Keratinocyte (primary cell): ENCODE measurements around the gene MVP. TPM values are rescaled to one million over a fixed set of nuclear protein-coding genes. Genes with fewer than 3 reads are reported as not detected.
"Not testable (repeated sequence)": the region's sequence is repeated elsewhere in the genome, so short reads cannot be mapped to it uniquely, and the experiment has no call there.

ENCODE experiments used
- DNase-seq: peaks from one replicate; pipeline ENCODE4 v3.0.0-alpha.2; 2011; ENCODE audit warnings: low read depth, missing footprints, low spot score
- FAIRE-seq: peaks from 2 replicates; lab custom pipeline; 2011; peaks lifted over from hg19 to GRCh38; lab: Jason Lieb, UNC
- H2AFZ ChIP-seq: 2 replicates; pipeline ENCODE4 v1.6.0; 2012; ENCODE audit warnings: low read length, control low read depth, inconsistent platforms; ENCODE audit not compliant: control insufficient read depth
- H3K27ac ChIP-seq: 2 replicates; pipeline ENCODE4 v1.5.1; 2011; ENCODE audit warnings: low read length; ENCODE audit not compliant: control insufficient read depth, insufficient read depth
- H3K27me3 ChIP-seq: 3 replicates; pipeline ENCODE4 v1.6.0; 2011; ENCODE audit warnings: low read length; ENCODE audit not compliant: control insufficient read depth, insufficient read depth; ENCODE audit errors: extremely low read depth
- H3K36me3 ChIP-seq, 2 experiments: 2 replicates in 1 of 2; 3 replicates in 1 of 2; pipeline ENCODE4 v1.5.1; 2011; ENCODE audit warnings: low read length in 2 of 2, mild to moderate bottlenecking in 1 of 2; ENCODE audit not compliant: control insufficient read depth in 2 of 2, insufficient read depth in 2 of 2; ENCODE audit errors: extremely low read depth in 1 of 2
- H3K4me1 ChIP-seq: 3 replicates; pipeline ENCODE4 v1.5.1; 2011; ENCODE audit warnings: low read length; ENCODE audit not compliant: control insufficient read depth, insufficient read depth; ENCODE audit errors: extremely low read depth
- H3K4me2 ChIP-seq: 3 replicates; pipeline ENCODE4 v1.6.0; 2011; ENCODE audit warnings: low read depth, low read length; ENCODE audit not compliant: control insufficient read depth, insufficient read depth; ENCODE audit errors: extremely low read depth
- H3K4me3 ChIP-seq, 3 experiments: fragments of 200-600 bp in 1 of 3; sonication (generic) in 1 of 3; 2 replicates in 2 of 3; 3 replicates in 1 of 3; pipeline ENCODE4 v1.5.1; 2011 to 2016; ENCODE audit warnings: low read length in 3 of 3, mild to moderate bottlenecking in 3 of 3, control low read depth in 2 of 3, inconsistent platforms in 1 of 3, low read depth in 1 of 3, mixed read lengths in 1 of 3, mixed run types in 1 of 3, moderate library complexity in 1 of 3; ENCODE audit not compliant: control insufficient read depth in 2 of 3, insufficient read depth in 2 of 3; ENCODE audit errors: extremely low read depth in 1 of 3
- H3K79me2 ChIP-seq: 2 replicates; pipeline ENCODE4 v1.6.0; 2012; ENCODE audit warnings: low read length; ENCODE audit not compliant: control insufficient read depth, insufficient read depth
- H3K9ac ChIP-seq: 3 replicates; pipeline ENCODE4 v1.6.0; 2011; ENCODE audit warnings: low read length; ENCODE audit not compliant: control insufficient read depth, insufficient read depth; ENCODE audit errors: extremely low read depth
- H3K9me1 ChIP-seq: 3 replicates; pipeline ENCODE4 v1.6.0; 2011; ENCODE audit warnings: low read length; ENCODE audit not compliant: control insufficient read depth, insufficient read depth; ENCODE audit errors: extremely low read depth
- H3K9me3 ChIP-seq: 2 replicates; pipeline ENCODE4 v1.5.1; 2012; ENCODE audit warnings: low read depth, low read length; ENCODE audit not compliant: control insufficient read depth
- H4K20me1 ChIP-seq: 3 replicates; pipeline ENCODE4 v1.6.0; 2011; ENCODE audit warnings: low read length; ENCODE audit not compliant: control insufficient read depth, insufficient read depth; ENCODE audit errors: extremely low read depth
- CTCF ChIP-seq, 3 experiments: IDR thresholded peaks in 1 of 3; conservative IDR thresholded peaks in 1 of 3; optimal IDR thresholded peaks in 1 of 3; 2 replicates in 2 of 3; 3 replicates in 1 of 3; pipeline versions ENCODE3 to v1.5.1; 2011; ENCODE audit warnings: low read length in 3 of 3, mild to moderate bottlenecking in 3 of 3, moderate library complexity in 2 of 3, control low read depth in 1 of 3, inconsistent platforms in 1 of 3; ENCODE audit not compliant: insufficient read depth in 2 of 3; ENCODE audit errors: extremely low read depth in 1 of 3
- EZH2 ChIP-seq: IDR thresholded peaks from one replicate; pipeline ENCODE4 v1.6.1; 2012; ENCODE audit warnings: inconsistent platforms, mild to moderate bottlenecking, low read length, moderate library complexity
- dilution Hi-C: fragments of 300-500 bp; cut with MboI; formaldehyde crosslinking; loops from one replicate; pipeline ENCODE4 v1.7.0; 2020; ENCODE audit warnings: low sequenced_read_pairs; ENCODE audit not compliant: extremely low pct_ligation_motif_present
- polyA plus RNA-seq, 5 experiments: library from polyadenylated mRNA; depleted of rRNA in 3 of 5; stranded (reverse) in 3 of 5; stranded (forward) in 1 of 5; unstranded in 1 of 5; fragments of >200 nt; gene quantifications; 1 replicate in 1 of 5; 2 replicates in 3 of 5; 3 replicates in 1 of 5; pipeline versions ENCODE4 v1.2.1 to v1.2.3, GENCODE V29; 2011 to 2012; ENCODE audit warnings: missing spikeins in 2 of 5, low read depth in 1 of 5, low replicate concordance in 1 of 5

The MVP gene
- polyA plus RNA-seq, 1 donor (not counting 4 experiments of a cell fraction or from before 2014, with no cell fraction given) = 148 TPM

GRCh38 chr16:29777576-29778350 lies 42.5 kb upstream of the MVP start, which contains the start of gene ZG16:
ZG16 (plus strand) TSS chr16:29778256; CDS start chr16:29779267, 1,011 bp downstream.
- Histone ChIP-seq H3K27ac (no peak within 1 kb of the TSS), H3K4me2 (no peak within 1 kb of the TSS), H3K79me2 (no peaks in the 10 kb centered on the region), H3K9me1 (no peaks in the 10 kb centered on the region), H2AFZ (no peak within 1 kb of the TSS), H3K27me3 (no peaks in the 10 kb centered on the region), H3K9me3 (no peaks in the 10 kb centered on the region), H3K9ac (no peak within 1 kb of the TSS), H4K20me1 (no peaks in the 10 kb centered on the region), H3K36me3 (no peaks in the 10 kb centered on the region), H3K4me1 (peaks cover 25% of the 10 kb centered on the region), H3K4me3 (no peak within 1 kb of the TSS)
- TF ChIP-seq CTCF (optimal IDR thresholded peaks at IDR 0.05 in 1 of 3, IDR thresholded peaks at IDR 0.05 in 1 of 3, conservative IDR thresholded peaks at IDR 0.05 in 1 of 3; ENCODE audit: extremely low read depth in 1 of 3, insufficient read depth in 2 of 3, low read length in 3 of 3) (no peak), EZH2 (no peak)
- dilution Hi-C loops = no loop called here
- FAIRE-seq (no peak), DNase-seq (no peak)

- Histone ChIP-seq H3K9me1 (no peaks in the 10 kb centered on the region), H3K27me3 (no peaks in the 10 kb centered on the region), H3K27ac (peak overlapping the region; percentile 4), H3K79me2 (no peaks in the 10 kb centered on the region), H3K4me2 (peak overlapping the region; percentile 29), H3K4me3 (no peak overlapping the region), H4K20me1 (no peaks in the 10 kb centered on the region), H3K9ac (no peak overlapping the region), H3K4me1 (peaks cover 42% of the 10 kb centered on the region), H2AFZ (no peak overlapping the region), H3K36me3 (no peaks in the 10 kb centered on the region), H3K9me3 (no peaks in the 10 kb centered on the region)
- peak; percentile 90 for FAIRE-seq
- TF ChIP-seq CTCF (optimal IDR thresholded peaks at IDR 0.05 in 1 of 3, IDR thresholded peaks at IDR 0.05 in 1 of 3, conservative IDR thresholded peaks at IDR 0.05 in 1 of 3; ENCODE audit: extremely low read depth in 1 of 3, insufficient read depth in 2 of 3, low read length in 3 of 3) (no peak), EZH2 (no peak)
- DNase-seq = peak; percentile 65
- dilution Hi-C loops = no loop called here
Measured at GRCh38 chr16:29779474-29779873, 40.8 kb upstream of the MVP start.

GRCh38 chr16:29783094-29783953 lies 36.9 kb upstream of the MVP start:
- H3K36me3 ChIP-seq, H3K27me3 ChIP-seq, dilution Hi-C loops, H2AFZ ChIP-seq, H3K9me1 ChIP-seq, H3K79me2 ChIP-seq, H3K9me3 ChIP-seq, FAIRE-seq, DNase-seq, H4K20me1 ChIP-seq: not testable (repeated sequence)
- Histone ChIP-seq H3K4me1 (peaks cover 40% of the 10 kb centered on the region), H3K27ac (peak overlapping the region; percentile 78), H3K9ac (peak overlapping the region; percentile 61), H3K4me2 (peak overlapping the region; percentile 76), H3K4me3 (peak overlapping the region in 1 of 3 experiments; percentile 23)
